Uterus (tissue), 2 donors: ENCODE results near the gene SPATA21.

ENCODE experiments used
- POLR2A ChIP-seq, 2 donors: fragments of 450-650 bp; IDR thresholded peaks; one replicate each; pipeline ENCODE4 v1.6.1; 2016; ENCODE audit warnings: antibody characterized with exemption in 2 of 2, mild to moderate bottlenecking in 1 of 2, moderate library complexity in 1 of 2
- TF ChIP-seq, protein P1 (sequence below), 4 experiments: fragments of 200-600 bp in 2 of 4; fragments of 450-650 bp in 2 of 4; sonication (generic) in 2 of 4; IDR thresholded peaks; one replicate each; pipeline ENCODE4 v1.5.1; 2016 to 2019; ENCODE audit warnings: antibody characterized with exemption in 4 of 4, mild to moderate bottlenecking in 2 of 4, moderate library complexity in 1 of 4

DNA sequence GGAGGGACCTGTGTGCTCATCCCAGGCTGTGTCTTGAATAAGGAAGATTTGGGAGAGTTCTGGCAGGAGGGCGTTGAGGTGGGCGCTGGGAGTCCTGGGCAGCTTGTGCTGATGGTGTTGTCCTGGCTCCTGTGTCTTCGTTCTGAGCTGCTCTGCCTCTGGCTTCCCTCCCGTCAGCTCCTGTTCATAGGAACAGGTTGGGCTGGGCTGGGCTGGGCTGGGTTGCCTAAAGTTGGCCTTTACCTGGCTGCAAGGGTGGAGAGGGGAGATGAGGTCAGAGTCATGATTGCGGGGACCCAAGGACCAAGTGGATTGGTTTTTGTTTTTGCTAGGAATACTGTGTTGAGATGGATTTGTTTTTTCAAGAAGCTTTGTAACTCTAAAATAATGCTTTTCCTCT is 12.4 kb upstream of the SPATA21 start:
- TF ChIP-seq, protein P1, sequence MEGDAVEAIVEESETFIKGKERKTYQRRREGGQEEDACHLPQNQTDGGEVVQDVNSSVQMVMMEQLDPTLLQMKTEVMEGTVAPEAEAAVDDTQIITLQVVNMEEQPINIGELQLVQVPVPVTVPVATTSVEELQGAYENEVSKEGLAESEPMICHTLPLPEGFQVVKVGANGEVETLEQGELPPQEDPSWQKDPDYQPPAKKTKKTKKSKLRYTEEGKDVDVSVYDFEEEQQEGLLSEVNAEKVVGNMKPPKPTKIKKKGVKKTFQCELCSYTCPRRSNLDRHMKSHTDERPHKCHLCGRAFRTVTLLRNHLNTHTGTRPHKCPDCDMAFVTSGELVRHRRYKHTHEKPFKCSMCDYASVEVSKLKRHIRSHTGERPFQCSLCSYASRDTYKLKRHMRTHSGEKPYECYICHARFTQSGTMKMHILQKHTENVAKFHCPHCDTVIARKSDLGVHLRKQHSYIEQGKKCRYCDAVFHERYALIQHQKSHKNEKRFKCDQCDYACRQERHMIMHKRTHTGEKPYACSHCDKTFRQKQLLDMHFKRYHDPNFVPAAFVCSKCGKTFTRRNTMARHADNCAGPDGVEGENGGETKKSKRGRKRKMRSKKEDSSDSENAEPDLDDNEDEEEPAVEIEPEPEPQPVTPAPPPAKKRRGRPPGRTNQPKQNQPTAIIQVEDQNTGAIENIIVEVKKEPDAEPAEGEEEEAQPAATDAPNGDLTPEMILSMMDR (IDR thresholded peaks at IDR 0.05): no peak
- TF ChIP-seq POLR2A (IDR thresholded peaks at IDR 0.05): no peak
